OCI-LY7 (cell line): ENCODE results near the gene NTN4. TPM values are rescaled to one million over a fixed set of nuclear protein-coding genes. Genes with fewer than 3 reads are reported as not detected.

Experiments
- BruUV-seq: library from RNA; stranded (reverse); fragments of 400-500 nt; replicated peaks from 2 replicates; lab custom pipeline; 2021; lab: Mats Ljungman, UMichigan
- CTCF ChIA-PET: fragments of 300-600 bp; sonication (Branson Sonifier 250); formaldehyde crosslinking; loops from one replicate; lab custom pipeline; 2022; ENCODE audit warnings: antibody characterized with exemption; ENCODE audit not compliant: unreplicated experiment; lab: Charles Lee
- POLR2A ChIA-PET: fragments of 300-600 bp; sonication (Branson Sonifier 250); formaldehyde crosslinking; loops from one replicate; lab custom pipeline; 2022; ENCODE audit warnings: antibody characterized with exemption; lab: Charles Lee
- DNase-seq: peaks from one replicate; pipeline ENCODE4 v3.0.0-alpha.2; 2015; ENCODE audit warnings: low spot score
- H2AFZ ChIP-seq: fragments of 200-600 bp; sonication (generic), shearing (Covaris generic); 2 replicates; pipeline ENCODE4 v1.6.1; 2014; ENCODE audit warnings: mild to moderate bottlenecking, antibody characterized with exemption, low read length, moderate library complexity
- H3K27ac ChIP-seq: fragments of 200-600 bp; sonication (generic); 2 replicates; pipeline ENCODE4 v1.5.1; 2014; ENCODE audit warnings: mixed run types, low read depth, mild to moderate bottlenecking, moderate library complexity, low read length, inconsistent platforms; ENCODE audit not compliant: poor library complexity, severe bottlenecking
- H3K36me3 ChIP-seq: fragments of 200-600 bp; sonication (generic); 2 replicates; pipeline ENCODE4 v1.6.1; 2014; ENCODE audit warnings: mild to moderate bottlenecking, antibody characterized with exemption, low read length, moderate library complexity, mixed read lengths; ENCODE audit not compliant: insufficient read depth
- H3K4me1 ChIP-seq: fragments of 200-600 bp; sonication (generic); 2 replicates; pipeline ENCODE4 v1.5.1; 2014; ENCODE audit warnings: mild to moderate bottlenecking, low read length; ENCODE audit not compliant: insufficient read depth, poor library complexity, severe bottlenecking
- H3K4me2 ChIP-seq: fragments of 200-600 bp; sonication (generic); 2 replicates; pipeline ENCODE4 v1.6.1; 2014; ENCODE audit warnings: mild to moderate bottlenecking, low read length
- H3K4me3 ChIP-seq: fragments of 200-600 bp; sonication (generic); 2 replicates; pipeline ENCODE4 v1.5.1; 2014; ENCODE audit warnings: mild to moderate bottlenecking, low read depth, low read length; ENCODE audit not compliant: poor library complexity, severe bottlenecking
- H3K79me2 ChIP-seq: fragments of 200-600 bp; sonication (generic); 2 replicates; pipeline ENCODE4 v1.6.1; 2016; ENCODE audit warnings: low read depth, mild to moderate bottlenecking, low read length, moderate library complexity, mixed read lengths; ENCODE audit not compliant: insufficient read depth
- H3K9me2 ChIP-seq: fragments of 200-600 bp; sonication (generic); 2 replicates; pipeline ENCODE4 v1.6.1; 2016; ENCODE audit warnings: mild to moderate bottlenecking, low read length, mixed read lengths; ENCODE audit not compliant: insufficient read depth
- H3K9me3 ChIP-seq: fragments of 200-600 bp; sonication (generic); 2 replicates; pipeline ENCODE4 v1.6.1; 2014; ENCODE audit warnings: mild to moderate bottlenecking, mixed run types, low read length, mixed read lengths
- H4K20me1 ChIP-seq: fragments of 200-600 bp; sonication (generic); 2 replicates; pipeline ENCODE4 v1.6.1; 2014; ENCODE audit warnings: mild to moderate bottlenecking, antibody characterized with exemption, low read length, moderate library complexity, mixed read lengths; ENCODE audit not compliant: insufficient read depth
- CTCF ChIP-seq: fragments of 200-600 bp; sonication (generic); conservative IDR thresholded peaks from 2 replicates; pipeline ENCODE4 v1.5.1; 2014; ENCODE audit warnings: mild to moderate bottlenecking, antibody characterized with exemption, low read length, moderate library complexity, mixed read lengths
- EZH2phosphoT487 ChIP-seq: fragments of 200-600 bp; sonication (generic); IDR thresholded peaks from 2 replicates; pipeline ENCODE4 v1.6.1; 2018; ENCODE audit warnings: low read depth, borderline replicate concordance, mild to moderate bottlenecking, mixed run types, antibody characterized with exemption, low read length, moderate library complexity, mixed read lengths
- intact Hi-C: fragments of 100-400 bp; cut with micrococcal nuclease; formaldehyde crosslinking; loops from one replicate; pipeline ENCODE4 v1.10.0; 2022; ENCODE audit not compliant: unreplicated experiment
- total RNA-seq, 2 experiments: library from RNA; depleted of rRNA in 1 of 2; stranded (reverse); fragments of >200 nt in 1 of 2; shearing (Covaris generic) in 1 of 2; gene quantifications; 2 replicates each; pipeline ENCODE4 v1.2.3, GENCODE V29; 2014 to 2022

Gene NTN4
- total RNA-seq, 2 experiments from 2014 or later, result not detected

DNA sequence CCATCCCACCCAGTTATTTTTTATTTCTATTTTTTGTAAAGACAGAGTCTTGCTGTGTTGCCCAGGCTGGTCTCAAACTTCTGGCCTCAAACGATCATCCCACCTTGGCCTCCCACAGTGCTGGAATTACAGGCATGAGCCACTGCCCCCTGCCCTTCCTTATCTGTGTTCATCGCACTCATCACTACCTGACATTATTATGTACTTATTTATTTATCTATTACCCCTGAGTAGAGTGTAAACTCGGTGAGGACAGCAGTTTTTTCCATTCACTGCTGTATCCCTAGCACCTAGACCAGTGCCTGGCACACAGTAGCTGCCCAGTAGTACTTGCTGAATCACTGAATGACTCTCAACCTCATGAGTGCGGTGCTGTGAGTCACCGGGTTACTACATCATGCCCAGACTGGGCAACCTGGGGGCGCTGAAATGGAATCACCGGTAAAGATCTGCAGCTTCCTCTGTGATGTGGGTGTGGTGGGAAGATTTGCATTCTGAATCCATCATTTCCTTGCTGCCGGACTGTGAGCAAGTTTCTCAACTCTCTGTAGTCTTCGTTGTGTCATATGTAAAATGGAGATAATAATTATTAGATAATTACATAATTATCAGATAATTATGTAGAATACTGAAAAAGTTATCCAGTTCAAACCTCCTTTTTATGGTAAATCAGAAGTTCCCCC, 157.4 kb downstream of the NTN4 start:
- Histone ChIP-seq H3K27ac (no peak overlapping the region), H3K9me2 (no peaks in the 10 kb centered on the region), H3K4me2 (no peak overlapping the region), H4K20me1 (no peaks in the 10 kb centered on the region), H2AFZ (no peak overlapping the region), H3K4me3 (no peak overlapping the region), H3K4me1 (no peaks in the 10 kb centered on the region), H3K9me3 (no peaks in the 10 kb centered on the region), H3K36me3 (no peaks in the 10 kb centered on the region), H3K79me2 (no peaks in the 10 kb centered on the region)
- ChIA-PET POLR2A (no interaction called here), CTCF (interaction anchor here (0.5 kb wide), 1 partner anchor 1381 kb away, joined by 3 read pairs; no protein-coding TSS in a partner anchor)
- no peak for TF ChIP-seq CTCF
- no peak for TF ChIP-seq EZH2phosphoT487
- no TSS peak for BruUV-seq
- intact Hi-C loops, result no loop called here
- no peak for DNase-seq

DNA sequence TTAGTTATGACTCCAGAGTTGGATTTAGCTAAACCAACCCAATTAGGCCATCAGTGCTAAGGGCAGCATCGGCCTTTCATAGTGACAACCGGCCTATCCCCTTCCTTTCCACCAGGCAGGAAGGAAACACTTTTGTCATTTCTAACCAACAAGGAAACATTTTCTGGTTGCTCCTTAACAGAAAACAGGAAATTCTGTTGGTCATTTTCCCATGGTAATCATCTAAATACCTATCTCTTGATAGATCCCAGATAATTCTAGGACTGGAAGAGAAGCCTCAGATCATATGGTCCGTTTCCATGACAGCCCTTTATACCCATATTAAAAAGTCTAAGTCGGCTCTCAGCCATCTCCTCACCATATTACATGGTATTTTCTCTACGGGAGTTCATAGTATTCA, 160.1 kb downstream of the NTN4 start:
- no TSS peak for BruUV-seq
- TF ChIP-seq CTCF (no peak), EZH2phosphoT487 (no peak)
- no peaks in the 10 kb centered on the region for H3K9me3 ChIP-seq
- no peaks in the 10 kb centered on the region for H3K4me1 ChIP-seq
- no peaks in the 10 kb centered on the region for H3K79me2 ChIP-seq
- no peak overlapping the region for H3K4me2 ChIP-seq
- intact Hi-C loops, result no loop called here
- H4K20me1 ChIP-seq, result no peaks in the 10 kb centered on the region
- H3K36me3 ChIP-seq, result no peaks in the 10 kb centered on the region
- DNase-seq, result no peak
- H2AFZ ChIP-seq, result no peak overlapping the region
- POLR2A ChIA-PET, result interaction anchor here (0.6 kb wide), 1 partner anchor 559 kb away, joined by 4 read pairs; no protein-coding TSS in a partner anchor
- H3K27ac ChIP-seq, result no peak overlapping the region
- no peaks in the 10 kb centered on the region for H3K9me2 ChIP-seq
- no peak overlapping the region for H3K4me3 ChIP-seq
- CTCF ChIA-PET, result no interaction called here

DNA sequence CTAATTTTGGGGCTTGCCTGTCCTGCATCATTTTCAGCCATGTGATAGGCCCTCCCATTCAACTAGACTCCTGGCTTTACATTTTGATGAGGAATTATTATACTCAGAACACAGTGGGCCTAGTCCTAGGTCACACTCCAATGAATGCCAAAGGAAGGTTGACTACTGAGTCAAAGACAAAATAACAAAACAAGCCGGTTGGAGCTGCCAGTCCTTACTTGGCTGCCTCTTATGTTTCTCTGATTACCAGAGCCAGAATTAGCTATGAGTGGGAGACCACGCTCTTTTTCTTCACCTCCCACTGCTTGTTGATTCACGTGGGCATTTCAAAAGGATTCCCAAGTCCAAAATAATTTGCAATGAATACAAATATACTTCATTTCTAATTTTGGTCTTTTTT, 161.2 kb downstream of the NTN4 start:
- Histone ChIP-seq H3K9me3 (no peaks in the 10 kb centered on the region), H3K4me1 (no peaks in the 10 kb centered on the region), H3K4me3 (no peak overlapping the region), H3K36me3 (no peaks in the 10 kb centered on the region), H4K20me1 (no peaks in the 10 kb centered on the region), H3K79me2 (no peaks in the 10 kb centered on the region), H3K27ac (no peak overlapping the region), H3K4me2 (no peak overlapping the region), H2AFZ (no peak overlapping the region), H3K9me2 (no peaks in the 10 kb centered on the region)
- POLR2A ChIA-PET, result interaction anchor here (1.2 kb wide), 1 partner anchor 14 kb away, joined by 3 read pairs; no protein-coding TSS in a partner anchor
- no peak for TF ChIP-seq EZH2phosphoT487
- TF ChIP-seq CTCF, result no peak
- CTCF ChIA-PET, result no interaction called here
- no peak for DNase-seq
- BruUV-seq, result no TSS peak
- intact Hi-C loops, result loop anchor here (10.0 kb wide), 1 partner anchor 365 kb away; the partner anchor contains the start of gene HAL
